Testis (tissue), 3 donors: ENCODE results near the gene ZC3H18. TPM values are rescaled to one million over a fixed set of nuclear protein-coding genes. Genes with fewer than 3 reads are reported as not detected.
A peak's percentile ranks its signal among the peaks of the same experiment; 100 is the strongest.

Source experiments
- DNase-seq: peaks from one replicate; pipeline ENCODE4 v3.0.0-alpha.2; 2019
- H3K27ac ChIP-seq, 2 donors: fragments of 200-600 bp; sonication (generic); one replicate each; pipeline ENCODE4 v1.5.1; 2019
- H3K27me3 ChIP-seq: fragments of 200-600 bp; sonication (generic); one replicate; pipeline ENCODE4 v1.5.1; 2019
- H3K36me3 ChIP-seq: fragments of 200-600 bp; sonication (generic); one replicate; pipeline ENCODE4 v1.5.1; 2017; ENCODE audit warnings: low read depth; ENCODE audit errors: missing control alignments
- H3K4me1 ChIP-seq: fragments of 200-600 bp; sonication (generic); one replicate; pipeline ENCODE4 v1.5.1; 2019
- H3K4me3 ChIP-seq, 2 donors: fragments of 200-600 bp; sonication (generic); one replicate each; pipeline ENCODE4 v1.5.1; 2017 to 2019
- H3K9me3 ChIP-seq: fragments of 200-600 bp; sonication (generic); one replicate; pipeline ENCODE4 v1.5.1; 2017
- POLR2A ChIP-seq: fragments of 450-650 bp; IDR thresholded peaks from one replicate; pipeline ENCODE4 v1.6.1; 2017; ENCODE audit warnings: antibody characterized with exemption, mild to moderate bottlenecking, moderate library complexity
- WGBS, 2 donors: methylation state at CpG; one replicate each; pipeline ENCODE4 v1.1.5; 2018; 5-methylcytosine and 5-hydroxymethylcytosine counted together
- intact Hi-C: fragments of 100-400 bp; cut with DNase I; formaldehyde crosslinking; loops from one replicate; pipeline ENCODE4 v1.15.1; 2023; ENCODE audit warnings: low total_unique reads
- polyA plus RNA-seq: library from polyadenylated mRNA; stranded (reverse); fragments of 350-450 nt; fragmentation: Illumina TruSeq; extraction: RNeasy Lipid Tissue Mini Kit (QIAGEN cat#74804); gene quantifications from one replicate; pipeline ENCODE4 v1.2.3, GENCODE V29; 2014; ENCODE audit warnings: low read depth, low replicate concordance; ENCODE audit not compliant: insufficient read depth
- total RNA-seq, 2 donors: library from RNA; depleted of rRNA; stranded (reverse); fragments of >200 nt; gene quantifications; one replicate each; pipeline ENCODE4 v1.2.3, GENCODE V29; 2016
- TF ChIP-seq, protein P1 (sequence below), 3 experiments: fragments of 450-650 bp in 2 of 3; fragments of 200-600 bp in 1 of 3; sonication (generic) in 1 of 3; IDR thresholded peaks; one replicate each; pipeline ENCODE4 v1.5.1; 2016 to 2019; ENCODE audit warnings: antibody characterized with exemption in 3 of 3, mild to moderate bottlenecking in 2 of 3, moderate library complexity in 1 of 3

The ZC3H18 gene
- total and polyA plus RNA-seq, 3 donors from 2014 or later, result 53.8 to 63.7 (median 59.6) TPM

DNA sequence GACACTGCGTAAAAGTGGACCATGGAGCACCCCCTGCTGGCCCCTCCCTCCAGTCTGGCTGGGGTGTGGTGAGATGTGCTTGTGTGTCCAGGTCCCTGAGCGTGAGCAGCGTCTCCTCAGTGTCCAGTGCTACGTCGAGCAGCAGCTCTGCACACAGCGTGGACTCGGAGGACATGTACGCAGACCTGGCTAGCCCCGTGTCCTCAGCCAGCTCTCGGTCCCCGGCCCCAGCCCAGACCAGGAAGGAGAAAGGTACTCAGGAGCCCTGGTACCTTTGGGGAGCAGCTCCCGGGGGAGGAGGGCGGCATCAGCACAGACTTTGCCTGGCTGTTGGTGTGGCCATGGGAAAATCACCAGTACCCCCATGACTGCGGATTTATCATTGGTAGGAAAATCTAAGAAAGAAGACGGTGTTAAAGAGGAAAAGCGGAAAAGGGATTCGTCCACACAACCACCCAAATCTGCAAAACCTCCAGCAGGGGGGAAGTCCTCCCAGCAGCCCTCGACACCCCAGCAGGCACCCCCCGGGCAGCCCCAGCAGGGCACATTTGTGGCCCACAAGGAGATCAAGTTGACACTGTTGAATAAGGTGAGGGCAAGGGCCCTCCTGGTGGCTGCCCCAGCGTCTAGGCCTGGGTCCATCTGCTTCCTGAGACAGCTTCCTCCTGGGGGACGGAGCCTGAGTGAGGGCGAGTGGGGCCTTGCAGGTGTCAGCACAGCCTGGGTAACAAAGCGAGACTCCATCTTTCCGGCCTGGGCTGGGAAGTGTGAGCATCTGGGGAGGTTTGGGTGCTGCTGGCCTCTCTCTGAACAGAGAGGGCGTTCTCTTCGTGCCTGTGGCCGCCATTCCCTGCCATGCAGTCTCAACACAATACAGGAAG is 57.6 kb downstream of the ZC3H18 start:
- no peak overlapping the region for H3K4me3 ChIP-seq
- no peaks in the 10 kb centered on the region for H3K36me3 ChIP-seq
- no peaks in the 10 kb centered on the region for H3K4me1 ChIP-seq
- no peaks in the 10 kb centered on the region for H3K27me3 ChIP-seq
- intact Hi-C loops, result no loop called here
- no peak overlapping the region for H3K27ac ChIP-seq
- no peak for TF ChIP-seq POLR2A
- TF ChIP-seq, protein P1, sequence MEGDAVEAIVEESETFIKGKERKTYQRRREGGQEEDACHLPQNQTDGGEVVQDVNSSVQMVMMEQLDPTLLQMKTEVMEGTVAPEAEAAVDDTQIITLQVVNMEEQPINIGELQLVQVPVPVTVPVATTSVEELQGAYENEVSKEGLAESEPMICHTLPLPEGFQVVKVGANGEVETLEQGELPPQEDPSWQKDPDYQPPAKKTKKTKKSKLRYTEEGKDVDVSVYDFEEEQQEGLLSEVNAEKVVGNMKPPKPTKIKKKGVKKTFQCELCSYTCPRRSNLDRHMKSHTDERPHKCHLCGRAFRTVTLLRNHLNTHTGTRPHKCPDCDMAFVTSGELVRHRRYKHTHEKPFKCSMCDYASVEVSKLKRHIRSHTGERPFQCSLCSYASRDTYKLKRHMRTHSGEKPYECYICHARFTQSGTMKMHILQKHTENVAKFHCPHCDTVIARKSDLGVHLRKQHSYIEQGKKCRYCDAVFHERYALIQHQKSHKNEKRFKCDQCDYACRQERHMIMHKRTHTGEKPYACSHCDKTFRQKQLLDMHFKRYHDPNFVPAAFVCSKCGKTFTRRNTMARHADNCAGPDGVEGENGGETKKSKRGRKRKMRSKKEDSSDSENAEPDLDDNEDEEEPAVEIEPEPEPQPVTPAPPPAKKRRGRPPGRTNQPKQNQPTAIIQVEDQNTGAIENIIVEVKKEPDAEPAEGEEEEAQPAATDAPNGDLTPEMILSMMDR (IDR thresholded peaks at IDR 0.05), result no peak
- no peaks in the 10 kb centered on the region for H3K9me3 ChIP-seq
- 95 to 99% methylated on average over 19 to 27 of the region's 27 CpGs for WGBS, 2 donors
- no peak for DNase-seq

DNA sequence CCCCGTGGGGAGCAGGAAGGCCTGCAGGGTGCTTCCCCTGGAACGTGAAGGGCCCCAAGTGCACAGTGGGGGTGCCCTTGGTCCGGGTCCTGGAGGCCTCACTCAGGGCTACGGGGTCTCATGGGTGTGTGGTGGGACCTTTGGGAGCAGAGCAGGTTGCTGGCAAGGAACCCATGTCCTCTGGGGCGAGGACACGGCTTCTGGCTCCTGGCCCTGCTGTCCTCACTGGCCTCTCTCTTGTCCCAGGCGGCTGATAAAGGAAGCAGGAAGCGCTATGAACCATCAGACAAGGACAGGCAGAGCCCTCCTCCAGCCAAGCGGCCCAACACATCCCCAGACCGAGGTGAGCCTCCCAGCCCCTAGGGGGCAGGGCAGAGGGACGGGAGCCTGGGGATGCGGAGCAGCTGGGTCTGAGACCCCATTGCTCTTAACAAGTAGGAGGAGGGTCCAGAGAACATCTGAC is 58.3 kb downstream of the ZC3H18 start:
- no peaks in the 10 kb centered on the region for H3K4me1 ChIP-seq
- H3K27ac ChIP-seq, result no peak overlapping the region
- TF ChIP-seq, protein P1 (IDR thresholded peaks at IDR 0.05), result no peak
- TF ChIP-seq POLR2A, result no peak
- peak; percentile 28 for DNase-seq
- whole genome bisulfite sequencing, 2 donors, result 61 to 71% methylated on average over 9 to 12 of the region's 12 CpGs
- no peaks in the 10 kb centered on the region for H3K9me3 ChIP-seq
- no peak overlapping the region for H3K4me3 ChIP-seq
- H3K36me3 ChIP-seq, result no peaks in the 10 kb centered on the region
- no peaks in the 10 kb centered on the region for H3K27me3 ChIP-seq
- intact Hi-C loops, result no loop called here

GRCh38 chr16:88629835-88630234 is 59.6 kb downstream of the ZC3H18 start:
- no peaks in the 10 kb centered on the region for H3K9me3 ChIP-seq
- H3K27me3 ChIP-seq, result no peaks in the 10 kb centered on the region
- DNase-seq, result no peak
- no peaks in the 10 kb centered on the region for H3K36me3 ChIP-seq
- intact Hi-C loops, result no loop called here
- 89 to 91% methylated on average over 6 to 9 of the region's 9 CpGs for WGBS, 2 donors
- TF ChIP-seq, protein P1 (IDR thresholded peaks at IDR 0.05), result no peak
- TF ChIP-seq POLR2A, result no peak
- no peak overlapping the region for H3K27ac ChIP-seq
- no peaks in the 10 kb centered on the region for H3K4me1 ChIP-seq
- no peak overlapping the region for H3K4me3 ChIP-seq

DNA sequence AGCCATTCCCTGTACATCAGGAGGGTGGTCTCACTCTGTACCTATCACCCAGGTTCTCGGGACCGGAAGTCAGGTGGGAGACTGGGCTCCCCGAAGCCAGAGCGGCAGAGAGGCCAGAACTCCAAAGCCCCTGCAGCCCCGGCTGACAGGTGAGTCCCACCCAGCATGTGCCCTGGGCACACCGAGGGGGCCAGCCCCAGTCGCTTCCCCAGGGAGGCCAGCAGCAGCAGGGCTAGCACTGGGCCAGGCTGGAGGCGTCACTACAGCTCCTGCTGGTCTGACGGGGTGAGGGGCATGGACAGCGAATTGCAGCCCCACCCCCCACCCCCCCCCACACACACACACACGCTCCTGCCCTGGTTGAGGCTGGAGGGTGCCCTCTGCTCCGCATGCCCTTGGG is 60.2 kb downstream of the ZC3H18 start:
- no peak for TF ChIP-seq POLR2A
- TF ChIP-seq, protein P1 (IDR thresholded peaks at IDR 0.05), result no peak
- WGBS, 2 donors, result 86 to 89% methylated on average over 2 to 12 of the region's 12 CpGs
- Histone ChIP-seq H3K4me1 (no peaks in the 10 kb centered on the region), H3K36me3 (no peaks in the 10 kb centered on the region), H3K27me3 (no peaks in the 10 kb centered on the region), H3K4me3 (no peak overlapping the region), H3K9me3 (no peaks in the 10 kb centered on the region), H3K27ac (no peak overlapping the region)
- intact Hi-C loops, result no loop called here
- no peak for DNase-seq
